GM19397 (cell line): Measurements from ENCODE around the gene BTBD17.
"Not testable (repeated sequence)": the region's sequence is repeated elsewhere in the genome, so short reads cannot be mapped to it uniquely, and the experiment has no call there.

Source experiments
- ATAC-seq: cut with Tn5 transposase; IDR thresholded peaks from one replicate; pipeline ENCODE4 v1.9.1; 2021; ENCODE audit warnings: mild to moderate bottlenecking, moderate library complexity; ENCODE audit not compliant: unreplicated experiment

BTBD17 gene, protein sequence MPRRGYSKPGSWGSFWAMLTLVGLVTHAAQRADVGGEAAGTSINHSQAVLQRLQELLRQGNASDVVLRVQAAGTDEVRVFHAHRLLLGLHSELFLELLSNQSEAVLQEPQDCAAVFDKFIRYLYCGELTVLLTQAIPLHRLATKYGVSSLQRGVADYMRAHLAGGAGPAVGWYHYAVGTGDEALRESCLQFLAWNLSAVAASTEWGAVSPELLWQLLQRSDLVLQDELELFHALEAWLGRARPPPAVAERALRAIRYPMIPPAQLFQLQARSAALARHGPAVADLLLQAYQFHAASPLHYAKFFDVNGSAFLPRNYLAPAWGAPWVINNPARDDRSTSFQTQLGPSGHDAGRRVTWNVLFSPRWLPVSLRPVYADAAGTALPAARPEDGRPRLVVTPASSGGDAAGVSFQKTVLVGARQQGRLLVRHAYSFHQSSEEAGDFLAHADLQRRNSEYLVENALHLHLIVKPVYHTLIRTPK

DNA sequence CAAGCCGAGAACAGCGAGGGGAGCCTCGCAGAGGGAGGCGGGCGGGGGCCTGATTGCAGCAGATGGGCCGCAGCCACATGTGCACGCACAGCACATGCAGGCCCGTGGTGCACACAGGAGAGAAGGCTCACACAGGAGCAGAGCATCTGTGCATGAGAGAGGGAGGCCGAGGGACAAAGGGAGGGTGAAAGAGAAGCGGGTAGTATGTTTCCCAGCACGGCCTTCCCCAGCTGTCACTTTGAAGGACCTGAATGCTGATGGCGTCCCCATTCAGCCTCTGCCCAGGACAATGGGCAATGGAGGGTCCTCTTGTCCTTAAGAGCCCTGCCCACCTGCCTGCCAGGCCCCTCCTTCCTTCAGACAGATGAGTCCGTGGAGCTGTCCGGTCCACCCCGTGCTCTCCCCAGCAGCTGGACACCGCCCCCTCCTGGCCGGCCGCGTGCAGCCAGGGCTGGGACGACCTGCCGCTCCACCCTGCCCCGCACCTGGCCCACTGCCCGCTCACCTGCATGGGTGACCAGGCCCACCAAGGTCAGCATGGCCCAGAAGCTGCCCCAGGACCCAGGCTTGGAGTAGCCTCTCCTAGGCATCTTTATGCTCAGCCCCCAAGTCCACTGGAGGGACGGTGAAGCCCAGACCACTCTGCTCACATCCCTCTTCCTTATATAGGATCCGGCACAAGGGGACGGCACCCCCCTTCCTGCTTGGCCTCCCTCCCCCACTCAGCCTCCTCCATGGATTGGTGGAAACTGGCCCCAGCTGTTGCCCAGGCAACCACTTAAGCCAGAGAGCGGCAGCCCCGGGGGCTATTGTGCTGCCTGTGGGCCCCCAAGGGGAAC lies at the start of gene BTBD17:
Gene BTBD17, minus strand, starts transcription at position 639 of the 839 bp plus-strand sequence. Its CDS starts 49 bp downstream, at position 590.
- no peak for ATAC-seq

DNA sequence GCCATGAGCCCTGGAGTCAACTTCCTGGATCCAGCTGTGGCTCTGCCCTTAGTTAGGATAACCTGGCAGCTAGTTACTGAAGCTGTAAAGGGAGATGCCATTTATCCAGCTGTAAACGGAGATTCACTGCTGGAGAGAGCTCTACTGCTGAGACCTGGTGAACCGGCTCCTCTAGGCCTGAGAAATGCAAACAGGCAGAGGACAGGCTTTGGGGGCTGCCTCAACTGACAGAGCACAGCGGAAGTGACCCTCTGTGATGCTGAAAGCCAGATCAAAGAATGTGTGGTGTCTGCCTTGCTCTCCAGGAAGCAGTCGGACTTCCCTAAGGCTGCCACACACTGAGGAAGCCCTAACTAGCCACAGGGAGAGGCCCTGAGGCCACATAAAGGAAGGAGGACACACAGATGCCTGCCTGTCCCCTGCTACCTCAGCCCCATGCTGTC lies 48.4 kb upstream of the BTBD17 start:
- ATAC-seq = no peak

DNA sequence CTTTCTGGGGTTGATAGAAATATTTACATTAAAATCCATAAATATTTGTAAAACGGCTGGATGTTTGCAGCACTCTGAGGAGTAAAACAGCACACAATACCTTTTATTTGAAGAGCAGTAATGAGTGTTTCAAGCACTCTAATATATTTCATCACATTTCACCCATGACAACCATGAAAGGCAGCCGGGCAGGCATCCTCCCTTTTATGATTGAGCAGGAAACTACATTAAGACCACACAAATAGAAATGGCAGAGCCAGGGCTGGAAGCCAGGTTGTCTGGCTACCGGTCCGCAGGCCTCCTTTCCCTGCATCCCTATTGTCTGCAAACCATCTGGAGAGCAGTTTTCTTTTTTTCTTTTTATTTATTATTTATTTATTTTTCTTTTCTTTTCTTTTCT lies 47.1 kb upstream of the BTBD17 start:
- no peak for ATAC-seq

DNA sequence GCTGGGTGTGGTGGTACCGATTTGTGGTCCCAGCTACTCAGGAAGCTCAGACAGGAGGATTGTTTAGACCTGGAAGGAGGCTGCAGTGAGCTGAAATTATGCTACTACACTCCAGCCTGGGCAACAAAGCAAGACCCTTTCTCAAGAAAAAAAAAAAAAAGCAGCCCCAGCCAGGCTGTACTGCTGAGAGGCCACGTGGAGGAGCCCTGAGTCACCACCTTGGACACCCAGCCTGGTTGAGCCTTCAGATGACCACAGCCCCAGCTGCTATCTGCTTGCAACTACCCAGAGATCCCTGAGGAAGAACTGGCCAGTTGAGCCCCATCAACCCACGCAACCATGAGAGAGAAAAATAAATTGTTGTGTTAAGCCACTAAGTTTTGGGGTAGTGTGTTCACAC lies 46.6 kb upstream of the BTBD17 start:
- no peak for ATAC-seq

DNA sequence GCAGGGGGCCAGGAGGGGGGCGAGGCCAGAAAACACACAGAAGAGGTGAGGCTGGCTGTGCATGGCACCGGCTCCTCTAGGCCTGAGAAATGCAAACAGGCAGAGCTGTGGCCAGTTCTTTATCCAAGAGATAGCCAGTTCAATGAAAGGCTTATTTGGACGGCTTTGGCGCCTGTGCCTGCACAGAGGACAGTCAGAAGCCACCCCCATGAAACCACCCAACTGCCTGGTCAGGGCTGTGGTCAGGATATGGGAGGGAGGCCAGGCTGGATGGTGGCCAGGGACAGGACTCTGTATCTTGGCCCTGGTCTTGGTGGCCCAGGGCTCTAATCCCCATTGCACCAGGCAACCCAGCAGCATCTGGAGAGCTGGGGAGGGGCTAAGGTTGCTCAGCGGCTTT lies 45.7 kb upstream of the BTBD17 start:
- ATAC-seq = no peak

DNA sequence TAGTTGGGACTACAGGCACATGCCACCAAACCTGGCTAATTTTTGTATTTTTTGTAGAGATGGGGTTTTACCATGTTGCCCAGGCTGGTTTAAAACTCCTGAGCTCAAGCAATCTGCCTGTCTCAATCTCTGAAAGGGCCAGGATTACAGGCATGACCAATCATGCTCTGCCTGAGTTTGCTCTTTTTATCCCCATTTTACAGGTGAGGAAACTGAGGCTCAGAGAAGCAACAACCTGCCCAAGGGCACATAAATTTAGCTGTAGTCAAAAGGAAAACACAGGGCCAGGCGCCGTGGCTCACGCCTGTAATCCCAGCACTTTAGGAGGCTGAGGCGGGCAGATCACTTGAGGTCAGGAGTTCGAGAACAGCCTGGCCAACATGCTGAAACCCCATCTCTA lies 43.6 kb upstream of the BTBD17 start:
- not testable (repeated sequence) for ATAC-seq

DNA sequence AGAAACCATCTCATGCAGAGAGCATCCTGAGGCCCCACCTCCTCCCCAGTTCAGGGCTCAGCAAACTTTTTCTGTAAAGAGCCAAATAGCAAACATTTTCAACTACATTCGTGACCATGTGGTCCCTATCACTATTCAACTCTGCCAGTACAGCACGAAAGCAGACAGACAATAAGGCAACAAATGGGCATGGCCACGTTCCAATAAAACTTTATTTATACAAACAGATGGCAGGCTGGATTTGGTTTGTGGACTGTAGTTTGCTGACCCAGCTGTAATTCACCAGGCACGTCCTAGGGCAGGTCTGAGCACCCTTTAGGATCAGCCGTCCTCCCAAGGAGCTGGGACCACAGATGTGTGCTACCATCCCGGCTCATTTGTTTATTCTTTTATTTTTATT lies 43.1 kb upstream of the BTBD17 start:
- ATAC-seq = no peak

DNA sequence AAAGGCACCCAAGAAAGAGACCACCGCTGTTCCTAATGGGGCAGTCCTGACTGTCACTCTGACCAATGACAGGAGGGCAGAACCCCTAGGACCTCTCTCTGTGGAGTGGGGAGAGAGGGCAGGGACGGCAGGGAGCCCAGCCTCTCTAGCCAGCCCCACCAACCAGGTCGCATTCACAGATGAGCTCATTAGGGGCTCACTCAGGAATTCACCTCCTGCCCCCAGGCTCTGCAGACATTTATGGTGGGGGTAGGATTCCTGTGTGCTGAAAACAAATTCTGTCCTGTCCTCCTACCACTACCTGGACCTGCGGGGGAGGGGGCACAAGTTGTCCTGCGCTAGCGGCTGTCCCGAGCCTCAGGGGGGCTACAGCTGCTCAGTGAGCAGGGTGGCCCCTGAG lies 42.5 kb upstream of the BTBD17 start:
- ATAC-seq = no peak

DNA sequence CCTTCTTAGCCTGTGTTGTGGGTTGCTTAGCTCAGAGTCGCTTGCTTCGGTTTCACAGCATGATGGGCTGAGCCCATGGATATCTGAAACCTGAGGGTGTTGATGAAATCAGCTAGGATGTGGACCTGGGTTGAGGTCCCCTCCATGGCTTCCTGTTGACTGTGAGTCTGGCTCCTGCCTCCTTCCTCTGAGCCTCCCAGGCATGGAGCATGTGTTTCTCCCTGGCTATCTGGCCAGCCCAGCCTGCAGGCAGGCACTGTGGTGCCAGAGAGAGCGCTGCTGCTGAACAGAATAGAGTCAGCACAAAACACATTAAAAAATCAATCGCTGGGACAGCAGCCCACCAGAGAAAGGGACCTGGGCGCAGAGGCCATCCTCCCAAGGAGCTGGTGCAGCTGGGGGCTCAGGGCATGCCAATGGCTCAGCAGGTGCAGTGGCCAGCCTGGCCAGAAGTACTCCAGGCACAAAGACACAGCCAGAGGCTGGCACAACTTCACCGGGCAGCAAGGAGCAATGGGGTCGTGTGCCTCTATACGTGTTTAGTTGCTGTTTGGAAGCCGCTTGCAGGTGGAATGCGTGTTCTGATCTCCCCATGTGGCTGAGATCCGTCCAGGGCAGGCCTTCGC lies 42.0 kb upstream of the BTBD17 start:
- no peak for ATAC-seq

DNA sequence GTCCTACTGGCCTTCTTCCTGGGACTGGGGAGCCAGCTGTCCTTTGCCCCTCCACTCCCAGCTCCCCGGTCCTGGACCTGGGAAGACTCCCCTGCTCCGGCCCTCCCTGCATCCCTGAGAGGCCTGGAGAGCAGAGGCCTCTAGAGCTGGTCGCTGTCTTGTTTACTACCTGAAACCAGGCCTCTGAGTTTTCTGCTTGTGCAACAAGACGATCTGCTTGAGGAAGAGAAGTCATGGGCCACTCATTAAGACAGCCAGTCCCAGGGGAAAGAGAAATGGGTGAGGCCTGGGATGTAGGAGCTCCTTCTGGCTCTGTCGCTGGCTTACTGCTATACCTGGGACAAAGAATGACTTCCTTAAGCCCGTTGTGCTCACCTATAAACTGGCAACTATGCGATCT lies 40.4 kb upstream of the BTBD17 start:
- no peak for ATAC-seq

DNA sequence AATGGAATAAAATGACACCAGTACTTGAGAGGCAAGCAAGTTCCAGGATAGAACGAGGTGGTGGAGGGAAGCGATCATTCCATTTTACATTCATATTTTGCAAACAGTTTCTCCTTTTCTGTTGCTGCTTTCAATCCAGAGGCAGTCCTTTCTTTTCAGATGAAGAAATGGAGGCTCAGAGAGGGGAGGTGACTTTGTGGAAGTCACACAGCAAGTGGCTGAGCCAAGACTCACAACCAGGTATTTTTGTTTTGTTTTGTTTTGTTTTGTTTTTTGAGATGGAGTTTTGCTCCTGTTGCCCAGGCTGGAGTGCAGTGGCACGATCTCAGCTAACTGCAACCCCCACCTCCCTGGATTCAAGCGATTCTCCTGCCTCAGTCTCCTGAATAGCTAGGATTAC lies 34.9 kb upstream of the BTBD17 start:
- ATAC-seq = no peak

DNA sequence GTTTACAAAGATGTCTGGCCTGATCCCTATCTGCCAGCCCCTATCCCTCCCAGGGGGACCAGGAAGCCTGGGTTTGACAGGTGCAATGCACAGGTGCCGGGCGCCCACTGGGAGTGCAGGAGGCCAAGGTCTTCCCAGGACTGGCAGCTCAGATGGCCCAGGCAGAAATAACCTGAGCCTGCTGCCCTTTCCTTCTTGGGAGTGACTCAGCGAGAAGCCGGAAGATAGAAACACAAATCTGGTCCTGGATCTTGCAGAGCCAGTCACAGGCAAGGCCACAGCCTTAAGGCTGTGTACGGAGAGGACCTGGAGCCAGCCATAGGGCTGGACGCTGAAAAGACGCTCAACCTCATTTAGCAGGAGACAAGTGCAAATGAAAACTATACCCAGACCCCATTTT lies 33.3 kb upstream of the BTBD17 start:
- ATAC-seq = no peak

DNA sequence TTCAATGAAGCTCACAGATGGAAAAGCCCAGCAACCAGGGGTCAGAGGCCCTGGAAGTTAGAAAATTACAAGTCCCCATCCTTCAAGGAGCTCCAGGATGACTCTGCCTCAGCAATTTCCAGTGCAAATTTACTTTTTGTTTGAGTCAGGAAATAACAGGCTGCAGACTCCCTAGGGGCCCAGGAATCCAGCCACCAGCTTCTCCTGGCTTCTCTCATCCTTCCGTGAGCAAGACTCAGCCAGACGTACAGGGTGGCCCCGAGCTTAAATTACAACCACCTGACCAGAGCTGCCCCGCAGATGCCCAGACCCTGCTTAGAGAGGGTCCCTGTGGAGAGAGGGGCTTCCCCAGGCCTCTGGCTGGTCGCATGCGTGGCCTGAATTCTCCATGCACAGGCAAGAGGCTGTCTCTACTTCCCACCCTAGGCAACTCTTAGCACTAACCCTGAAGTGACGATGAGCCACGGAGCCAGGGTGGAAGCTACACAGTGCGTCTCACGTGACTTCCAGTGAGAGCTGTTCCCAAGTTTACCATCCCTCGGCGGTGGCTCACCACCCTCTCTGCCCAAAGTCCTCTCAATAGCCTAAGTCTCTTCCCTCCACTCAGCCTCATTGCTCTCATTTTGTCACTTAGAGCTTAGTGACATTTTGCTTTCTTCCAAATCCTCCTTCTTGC lies 32.7 kb upstream of the BTBD17 start:
- no peak for ATAC-seq

DNA sequence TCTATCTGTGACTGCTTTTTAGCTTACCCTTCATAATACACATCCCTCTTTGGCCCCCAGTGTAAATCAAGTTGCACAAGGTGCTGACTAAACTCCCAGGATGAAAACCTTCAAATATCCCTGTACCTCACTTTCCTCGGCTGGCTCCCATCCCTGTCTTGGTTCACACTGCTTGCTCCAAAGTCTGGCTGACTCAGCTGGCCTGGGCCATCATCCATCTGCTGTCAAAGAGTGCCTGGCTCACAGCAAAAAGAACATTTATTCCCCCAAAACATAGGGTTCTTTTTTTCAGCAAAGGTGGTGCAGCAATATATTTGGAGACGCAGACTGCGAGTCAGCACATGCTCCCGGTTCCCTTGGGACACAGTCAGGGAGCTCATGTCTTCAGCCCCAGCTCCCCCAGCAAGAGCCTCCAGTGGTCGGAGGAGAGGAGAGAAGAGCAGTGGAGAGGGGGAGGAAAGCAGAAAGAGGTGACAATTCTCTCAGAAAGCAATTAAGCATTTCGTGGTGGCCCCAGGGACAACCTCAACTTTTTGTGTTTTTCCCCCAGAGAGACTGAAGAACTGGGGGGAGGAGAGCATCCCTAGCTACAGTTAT lies 31.8 kb upstream of the BTBD17 start:
- no peak for ATAC-seq

DNA sequence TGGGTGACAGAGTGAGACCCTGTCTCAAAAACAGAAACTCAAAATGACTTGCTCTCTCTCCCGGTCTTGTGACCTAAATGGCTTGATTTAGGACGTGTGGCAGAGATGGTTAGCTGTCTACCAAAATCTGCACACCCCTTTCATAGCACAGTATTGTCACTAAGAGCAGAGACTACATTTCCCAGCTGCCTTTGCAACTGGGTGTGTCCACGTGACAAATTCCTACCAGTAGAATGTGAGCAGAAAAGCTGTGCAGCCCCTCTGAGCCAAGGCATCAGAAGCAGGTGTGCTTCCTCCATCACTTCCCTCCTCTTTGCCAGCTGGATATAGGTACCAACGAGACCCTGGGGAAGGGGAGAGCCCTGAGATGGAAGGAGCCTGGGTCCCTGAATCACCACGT lies 31.2 kb upstream of the BTBD17 start:
- no peak for ATAC-seq

DNA sequence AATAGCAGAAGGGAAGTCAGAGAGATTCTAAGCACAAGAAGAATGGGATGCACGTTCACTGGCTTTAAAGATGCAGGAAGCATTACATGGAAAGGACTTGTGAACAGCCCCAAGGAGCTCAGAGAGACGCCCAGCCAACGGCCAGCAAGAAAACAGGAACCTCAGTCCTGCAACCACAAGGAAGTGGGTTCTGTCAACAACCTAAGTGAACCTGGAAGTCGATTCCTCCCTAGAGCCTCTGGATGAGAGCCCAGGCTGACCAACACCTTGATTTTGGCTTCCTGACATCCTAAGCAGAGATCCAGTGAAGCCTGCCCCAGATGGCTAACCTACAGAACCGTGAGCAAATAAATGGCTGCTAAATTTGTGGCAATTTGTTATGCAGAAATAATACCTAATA lies 30.1 kb upstream of the BTBD17 start:
- no peak for ATAC-seq

DNA sequence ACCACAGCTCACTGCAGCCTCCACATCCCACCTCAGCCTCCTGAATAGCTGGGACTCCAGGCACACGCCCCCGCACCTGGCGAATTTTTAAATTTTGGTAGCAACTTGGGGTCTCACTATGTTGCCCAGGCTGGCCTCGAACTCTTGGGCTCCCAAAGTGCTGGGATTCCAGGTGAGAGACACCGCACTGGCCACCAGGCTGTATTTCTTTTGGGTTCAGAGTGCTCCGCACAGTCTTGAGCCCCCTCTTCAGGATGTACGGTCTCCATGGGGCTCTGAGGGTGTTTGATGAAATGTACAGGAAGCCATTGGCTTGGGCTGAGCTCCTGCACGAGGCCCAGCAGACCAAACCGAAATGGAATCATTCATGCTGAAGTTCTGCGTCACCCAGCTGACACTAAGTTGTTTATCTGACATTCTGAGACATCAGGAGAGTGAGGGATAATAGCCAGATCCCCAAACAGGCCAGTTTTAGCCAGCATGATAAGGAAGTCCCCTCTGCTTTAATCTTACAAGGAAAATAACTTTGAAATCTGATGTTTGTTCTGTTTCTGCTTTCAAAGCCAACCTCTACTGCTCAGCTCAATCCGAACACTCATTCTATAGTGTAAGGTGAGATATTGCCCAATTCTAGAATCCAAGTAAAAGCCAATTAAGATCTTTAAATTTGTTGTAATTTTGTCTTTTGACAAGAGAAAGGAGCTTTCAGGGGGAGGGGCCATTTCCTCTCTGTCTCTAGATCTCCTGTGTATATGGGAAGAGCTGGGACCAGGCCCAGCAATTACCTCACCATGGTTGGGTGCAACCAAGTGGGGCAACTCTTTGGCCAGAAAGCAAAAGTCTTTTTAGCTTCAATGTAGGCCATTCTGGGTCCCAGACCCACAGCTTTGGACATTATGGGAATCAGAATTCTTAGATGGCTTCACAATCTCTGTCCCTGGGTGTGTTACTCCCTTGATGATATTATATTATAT lies 29.3 kb upstream of the BTBD17 start:
- no peak for ATAC-seq

DNA sequence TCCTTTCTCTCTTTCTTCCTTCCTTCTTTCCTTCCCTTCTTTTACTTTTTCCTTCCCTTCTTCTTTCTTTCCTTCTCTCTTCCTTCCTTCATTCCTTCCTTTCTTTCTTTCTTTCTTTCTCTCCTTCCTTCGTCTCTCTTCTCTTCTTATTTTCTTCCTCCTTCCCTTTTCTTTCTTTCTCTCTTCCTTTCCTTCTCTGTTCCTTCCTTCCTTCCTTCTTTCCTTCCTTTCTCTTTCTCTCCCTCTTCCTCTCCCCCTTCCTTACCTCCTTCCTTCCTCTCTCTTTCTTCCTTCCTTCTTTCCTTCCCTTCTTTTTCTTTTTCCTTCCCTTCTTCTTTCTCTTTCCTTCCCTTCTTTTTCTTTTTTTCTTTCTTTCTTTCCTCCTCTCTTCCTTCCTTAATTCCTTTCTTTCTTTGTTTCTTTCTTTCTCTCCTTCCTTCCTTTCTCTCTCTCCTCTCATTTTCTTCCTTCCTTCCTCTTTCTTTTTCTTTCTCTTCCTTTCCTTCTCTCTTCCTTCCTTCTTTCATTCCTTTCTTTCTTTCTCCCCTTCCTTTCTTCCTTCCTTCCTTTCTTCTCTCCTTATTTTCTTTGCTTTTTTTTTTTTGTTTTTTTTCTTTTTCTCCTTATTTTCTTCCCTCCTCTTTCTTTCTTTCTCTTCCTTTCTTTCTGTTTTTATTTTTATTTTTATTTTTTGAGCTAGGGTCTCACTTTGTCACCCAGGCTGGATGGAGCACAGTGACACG lies 28.4 kb upstream of the BTBD17 start:
- ATAC-seq = no peak
